Astrocyte (in vitro differentiated cells and primary cell): ENCODE results near the gene CBARP.

ENCODE experiments used
- EZH2 ChIP-seq: IDR thresholded peaks from 2 replicates; pipeline ENCODE4 v1.6.1; 2012; ENCODE audit warnings: mild to moderate bottlenecking, low read length, inconsistent platforms; ENCODE audit not compliant: insufficient read depth
- TF ChIP-seq, protein P1 (sequence below): IDR thresholded peaks from 2 replicates; pipeline ENCODE4 v1.5.1; 2011; ENCODE audit warnings: low read depth, mild to moderate bottlenecking, inconsistent platforms, low read length, moderate library complexity; ENCODE audit not compliant: insufficient read depth

DNA sequence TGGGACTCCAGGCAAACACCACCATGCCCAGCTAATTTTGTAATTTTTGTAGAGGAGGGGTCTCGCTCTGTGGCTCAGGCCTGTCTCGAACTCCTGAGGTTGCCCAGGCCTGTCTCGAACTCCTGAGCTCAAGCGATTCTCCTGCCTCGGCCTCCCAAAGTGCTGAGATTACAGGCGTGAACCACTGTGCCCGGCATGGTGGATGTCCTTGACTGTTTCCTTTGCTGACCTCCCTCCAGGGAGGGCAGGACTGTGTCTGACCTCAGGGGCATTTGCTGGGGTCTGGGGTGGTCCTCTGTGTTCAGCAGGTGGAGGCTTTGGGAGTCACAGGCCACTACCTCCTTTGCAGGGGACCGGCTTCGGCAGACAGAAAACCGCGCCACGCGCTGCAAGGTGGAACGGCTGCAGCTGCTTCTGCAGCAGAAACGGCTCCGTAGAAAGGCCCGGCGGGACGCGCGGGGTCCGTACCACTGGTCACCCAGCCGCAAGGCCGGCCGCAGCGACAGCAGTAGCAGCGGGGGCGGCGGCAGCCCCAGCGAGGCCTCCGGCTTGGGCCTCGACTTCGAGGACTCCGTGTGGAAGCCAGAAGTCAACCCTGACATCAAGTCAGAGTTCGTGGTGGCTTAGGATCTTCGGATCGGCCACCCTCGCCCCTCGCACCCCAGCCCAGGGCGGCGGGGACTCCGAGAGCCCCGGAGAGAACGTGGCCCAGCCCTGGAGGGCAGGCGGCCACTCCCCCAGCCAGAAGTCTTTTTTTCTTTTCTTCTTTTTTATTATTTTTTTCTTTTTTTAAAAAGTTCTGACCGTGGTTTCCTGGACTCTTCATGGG is 19.1 kb upstream of the CBARP start:
- TF ChIP-seq, protein P1, sequence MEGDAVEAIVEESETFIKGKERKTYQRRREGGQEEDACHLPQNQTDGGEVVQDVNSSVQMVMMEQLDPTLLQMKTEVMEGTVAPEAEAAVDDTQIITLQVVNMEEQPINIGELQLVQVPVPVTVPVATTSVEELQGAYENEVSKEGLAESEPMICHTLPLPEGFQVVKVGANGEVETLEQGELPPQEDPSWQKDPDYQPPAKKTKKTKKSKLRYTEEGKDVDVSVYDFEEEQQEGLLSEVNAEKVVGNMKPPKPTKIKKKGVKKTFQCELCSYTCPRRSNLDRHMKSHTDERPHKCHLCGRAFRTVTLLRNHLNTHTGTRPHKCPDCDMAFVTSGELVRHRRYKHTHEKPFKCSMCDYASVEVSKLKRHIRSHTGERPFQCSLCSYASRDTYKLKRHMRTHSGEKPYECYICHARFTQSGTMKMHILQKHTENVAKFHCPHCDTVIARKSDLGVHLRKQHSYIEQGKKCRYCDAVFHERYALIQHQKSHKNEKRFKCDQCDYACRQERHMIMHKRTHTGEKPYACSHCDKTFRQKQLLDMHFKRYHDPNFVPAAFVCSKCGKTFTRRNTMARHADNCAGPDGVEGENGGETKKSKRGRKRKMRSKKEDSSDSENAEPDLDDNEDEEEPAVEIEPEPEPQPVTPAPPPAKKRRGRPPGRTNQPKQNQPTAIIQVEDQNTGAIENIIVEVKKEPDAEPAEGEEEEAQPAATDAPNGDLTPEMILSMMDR, result no peak
- no peak for TF ChIP-seq EZH2
